ENCODE results near the gene HSDL2.

GRCh38 chr9:112473986-112474385 lies 94.1 kb downstream of the HSDL2 start:
- TF ChIP-seq TCF4 (CRISPR knock-in tag; IDR thresholded peaks at IDR 0.05; ENCODE audit: borderline replicate concordance), result no peak
- TF ChIP-seq ESRRG (CRISPR knock-in tag; IDR thresholded peaks at IDR 0.05), result no peak
- no peak for TF ChIP-seq RARB (CRISPR knock-in tag; IDR thresholded peaks at IDR 0.05)
- no peak for TF ChIP-seq PPARA (CRISPR knock-in tag; IDR thresholded peaks at IDR 0.05; ENCODE audit: borderline replicate concordance)
- no peak for TF ChIP-seq ZNF565 (CRISPR knock-in tag; conservative IDR thresholded peaks at IDR 0.05; ENCODE audit: low read depth)
- TF ChIP-seq PATZ1 (CRISPR knock-in tag; IDR thresholded peaks at IDR 0.05; ENCODE audit: borderline replicate concordance), result no peak
- no peak for TF ChIP-seq ISL1 (CRISPR knock-in tag; IDR thresholded peaks at IDR 0.05)
- TF ChIP-seq ZFP3 (CRISPR knock-in tag; IDR thresholded peaks at IDR 0.05), result no peak
- no peak for TF ChIP-seq ZFP30 (CRISPR knock-in tag; IDR thresholded peaks at IDR 0.05)

Measured in SK-N-SH treated with all-trans-retinoic acid at 6 μM for 48 hours (cell line).